OCI-LY1 (cell line): ENCODE results near the gene AKT1S1.

Experiments
- H2AFZ ChIP-seq: fragments of 200-600 bp; sonication (generic), shearing (Covaris generic); 2 replicates; pipeline ENCODE4 v1.6.0; 2014; ENCODE audit warnings: antibody characterized with exemption, mild to moderate bottlenecking, low read length
- H3F3A ChIP-seq: fragments of 200-600 bp; sonication (generic), shearing (Covaris generic); 2 replicates; pipeline ENCODE4 v1.6.0; 2014; ENCODE audit warnings: mild to moderate bottlenecking, antibody characterized with exemption, low read length, moderate library complexity; ENCODE audit not compliant: insufficient read depth
- H3K27ac ChIP-seq: fragments of 200-600 bp; sonication (generic); 2 replicates; pipeline ENCODE4 v1.5.1; 2014; ENCODE audit warnings: low read length, mixed run types, mild to moderate bottlenecking, low read depth; ENCODE audit not compliant: poor library complexity, severe bottlenecking
- H3K27me3 ChIP-seq: fragments of 200-600 bp; sonication (generic); 2 replicates; pipeline ENCODE4 v1.6.0; 2014; ENCODE audit warnings: antibody characterized with exemption, mild to moderate bottlenecking, low read length, moderate library complexity; ENCODE audit not compliant: insufficient read depth
- H3K36me3 ChIP-seq: fragments of 200-600 bp; sonication (generic); 2 replicates; pipeline ENCODE4 v1.6.1; 2014; ENCODE audit warnings: mild to moderate bottlenecking, antibody characterized with exemption, low read length, moderate library complexity, mixed read lengths; ENCODE audit not compliant: insufficient read depth
- H3K4me1 ChIP-seq: fragments of 200-600 bp; sonication (generic); 2 replicates; pipeline ENCODE4 v1.5.1; 2014; ENCODE audit warnings: mild to moderate bottlenecking, low read length, moderate library complexity; ENCODE audit not compliant: insufficient read depth, severe bottlenecking
- H3K4me2 ChIP-seq: fragments of 200-600 bp; sonication (generic), shearing (Covaris generic); 2 replicates; pipeline ENCODE4 v1.6.1; 2014; ENCODE audit warnings: low read length
- H3K4me3 ChIP-seq: fragments of 200-600 bp; sonication (generic); 2 replicates; pipeline ENCODE4 v1.5.1; 2014; ENCODE audit warnings: low read length, low read depth, mild to moderate bottlenecking, mixed read lengths; ENCODE audit not compliant: poor library complexity, severe bottlenecking
- H3K79me2 ChIP-seq: fragments of 200-600 bp; shearing (Covaris generic); 2 replicates; pipeline ENCODE4 v1.6.1; 2016; ENCODE audit warnings: mixed run types, low read length, mixed read lengths; ENCODE audit not compliant: insufficient read depth
- H3K9ac ChIP-seq: fragments of 200-600 bp; sonication (generic), shearing (Covaris generic); 2 replicates; pipeline ENCODE4 v1.6.1; 2014; ENCODE audit warnings: mild to moderate bottlenecking, low read length, mixed read lengths
- H3K9me2 ChIP-seq: fragments of 200-600 bp; sonication (generic), shearing (Covaris generic); 2 replicates; pipeline ENCODE4 v1.6.1; 2014; ENCODE audit warnings: low read depth, mild to moderate bottlenecking, low read length, mixed read lengths
- H3K9me3 ChIP-seq: fragments of 200-600 bp; shearing (Covaris generic); 2 replicates; pipeline ENCODE4 v1.6.1; 2014; ENCODE audit warnings: low read length, mixed read lengths
- H4K20me1 ChIP-seq: fragments of 200-600 bp; sonication (generic), shearing (Covaris generic); 2 replicates; pipeline ENCODE4 v1.6.0; 2016; ENCODE audit warnings: mild to moderate bottlenecking, low read length; ENCODE audit not compliant: insufficient read depth
- CTCF ChIP-seq: fragments of 200-600 bp; sonication (generic), shearing (Covaris generic); IDR thresholded peaks from 2 replicates; pipeline ENCODE4 v1.5.1; 2017; ENCODE audit warnings: mild to moderate bottlenecking, antibody characterized with exemption, low read length, moderate library complexity, mixed read lengths
- EZH2 ChIP-seq: fragments of 200-600 bp; sonication (generic), shearing (Covaris generic); IDR thresholded peaks from 2 replicates; pipeline ENCODE4 v1.8.0; 2017; ENCODE audit warnings: borderline replicate concordance, mixed run types, mild to moderate bottlenecking, antibody characterized with exemption, low read length, moderate library complexity, mixed read lengths

The AKT1S1 gene

GRCh38 chr19:49852631-49853126, 24.5 kb downstream of the AKT1S1 start:
- Histone ChIP-seq H3K4me3 (peak overlapping the region; percentile 81), H3K9me3 (0 out of 2 replicates have a peak, but pooled peaks cover 3% of the 10 kb centered on the region), H2AFZ (no peak overlapping the region), H3K4me1 (peaks cover 47% of the 10 kb centered on the region), H3K36me3 (peaks cover 35% of the 10 kb centered on the region), H3K9me2 (no peaks in the 10 kb centered on the region), H3K27ac (peak overlapping the region; percentile 62), H3K9ac (peak overlapping the region; percentile 76), H3K4me2 (peak overlapping the region; percentile 98), H3K27me3 (no peaks in the 10 kb centered on the region), H3F3A (no peaks in the 10 kb centered on the region), H4K20me1 (no peaks in the 10 kb centered on the region), H3K79me2 (peaks cover 25% of the 10 kb centered on the region)
- no peak for TF ChIP-seq EZH2
- TF ChIP-seq CTCF: no peak

GRCh38 chr19:49851456-49852259, 25.5 kb downstream of the AKT1S1 start:
- Histone ChIP-seq H3K36me3 (peaks cover 25% of the 10 kb centered on the region; the same call in 1 of the 2 replicates), H3F3A (no peaks in the 10 kb centered on the region), H3K4me3 (peak overlapping the region; percentile 81), H3K79me2 (peaks cover 25% of the 10 kb centered on the region), H3K27ac (peak overlapping the region; percentile 62), H3K9me2 (no peaks in the 10 kb centered on the region), H3K4me2 (peak overlapping the region; percentile 98), H3K27me3 (no peaks in the 10 kb centered on the region), H3K9ac (peak overlapping the region; percentile 76), H3K4me1 (peaks cover 41% of the 10 kb centered on the region), H2AFZ (no peak overlapping the region), H4K20me1 (no peaks in the 10 kb centered on the region), H3K9me3 (0 out of 2 replicates have a peak, but pooled peaks cover 3% of the 10 kb centered on the region)
- TF ChIP-seq CTCF: no peak
- no peak for TF ChIP-seq EZH2

- H3K27me3 ChIP-seq: no peaks in the 10 kb centered on the region
- peaks cover 41% of the 10 kb centered on the region for H3K4me1 ChIP-seq
- peak within 1 kb of the TSS; percentile 76 for H3K9ac ChIP-seq
- H4K20me1 ChIP-seq: no peaks in the 10 kb centered on the region
- H3K4me3 ChIP-seq: peak within 1 kb of the TSS; percentile 81
- H2AFZ ChIP-seq: no peak within 1 kb of the TSS
- no peaks in the 10 kb centered on the region for H3F3A ChIP-seq
- no peaks in the 10 kb centered on the region for H3K9me2 ChIP-seq
- H3K9me3 ChIP-seq: 0 out of 2 replicates have a peak, but pooled peaks cover 3% of the 10 kb centered on the region
- peak within 1 kb of the TSS; percentile 98 for H3K4me2 ChIP-seq
- H3K79me2 ChIP-seq: peaks cover 25% of the 10 kb centered on the region
- no peak for TF ChIP-seq CTCF
- TF ChIP-seq EZH2: no peak
- H3K36me3 ChIP-seq: peaks cover 16% of the 10 kb centered on the region; the same call in 1 of the 2 replicates
- peak within 1 kb of the TSS; percentile 92 for H3K27ac ChIP-seq
Measured at GRCh38 chr19:49850487-49851342, 26.4 kb downstream of the AKT1S1 start, which contains the start of gene PTOV1. TSS of gene PTOV1 (plus strand) at chr19:49851159.
